AG04450 (cell line): Measurements from ENCODE around the gene HSPA2. TPM values are rescaled to one million over a fixed set of nuclear protein-coding genes. Genes with fewer than 3 reads are reported as not detected.

Source experiments
- CTCF ChIA-PET: fragments of 300-600, 350-600 bp; formaldehyde crosslinking; extraction: SDS; loops from one replicate; lab custom pipeline; 2022; ENCODE audit warnings: antibody characterized with exemption, inconsistent platforms; lab: Charles Lee
- POLR2A ChIA-PET: fragments of 350-600 bp; formaldehyde crosslinking; extraction: SDS; loops from one replicate; lab custom pipeline; 2021; ENCODE audit warnings: antibody characterized with exemption, inconsistent platforms; lab: Yijun Ruan, JAX
- DNase-seq: peaks from one replicate; pipeline ENCODE4 v3.0.0-alpha.2; 2011; ENCODE audit warnings: low read depth, low spot score
- H3K27ac ChIP-seq: one replicate; pipeline ENCODE4 v1.5.1; 2012; ENCODE audit warnings: low read depth, low read length, control low read depth
- H3K27me3 ChIP-seq: one replicate; pipeline ENCODE4 v1.6.0; 2012; ENCODE audit warnings: low read length; ENCODE audit not compliant: control insufficient read depth, insufficient read depth
- H3K4me3 ChIP-seq: 2 replicates; pipeline ENCODE4 v1.5.1; 2011; ENCODE audit warnings: mild to moderate bottlenecking, low read depth, low read length, control low read depth
- H3K9me3 ChIP-seq: 2 replicates; pipeline ENCODE4 v1.5.1; 2012; ENCODE audit warnings: low read length; ENCODE audit not compliant: control insufficient read depth, insufficient read depth
- polyA plus RNA-seq: library from polyadenylated mRNA; depleted of rRNA; stranded (reverse); fragments of >200 nt; gene quantifications from 2 replicates; pipeline ENCODE4 v1.2.3, GENCODE V29; 2011
- TF ChIP-seq, protein P1 (sequence below): IDR thresholded peaks from 2 replicates; pipeline ENCODE4 v1.5.1; 2011; ENCODE audit warnings: low read depth, low read length, control low read depth, inconsistent platforms

The HSPA2 gene
- polyA plus RNA-seq, 1 experiment, result 18.2 TPM

DNA sequence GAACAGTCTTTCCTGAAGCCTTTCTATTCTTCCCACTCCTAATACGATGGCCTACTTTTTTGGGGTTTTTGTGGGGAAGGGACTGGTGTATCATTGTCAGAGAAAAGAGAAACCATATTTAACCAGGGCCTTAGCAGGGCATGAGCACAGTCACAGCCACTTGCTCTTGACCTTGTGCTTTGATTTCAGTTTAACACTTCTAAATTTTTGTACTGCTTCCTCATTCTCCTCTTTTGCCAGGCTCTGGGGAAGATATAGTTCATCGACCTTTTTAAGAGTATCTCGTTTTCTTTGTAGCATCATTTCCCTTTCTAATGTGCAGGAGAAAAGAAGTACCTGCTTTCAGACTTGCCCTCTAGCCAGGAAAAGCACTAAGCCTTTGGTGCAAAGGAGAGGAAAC, 33.8 kb upstream of the HSPA2 start:
- peaks cover 3% of the 10 kb centered on the region; the same call in 1 of the 2 replicates for H3K9me3 ChIP-seq
- CTCF ChIA-PET, result no interaction called here
- TF ChIP-seq, protein P1, sequence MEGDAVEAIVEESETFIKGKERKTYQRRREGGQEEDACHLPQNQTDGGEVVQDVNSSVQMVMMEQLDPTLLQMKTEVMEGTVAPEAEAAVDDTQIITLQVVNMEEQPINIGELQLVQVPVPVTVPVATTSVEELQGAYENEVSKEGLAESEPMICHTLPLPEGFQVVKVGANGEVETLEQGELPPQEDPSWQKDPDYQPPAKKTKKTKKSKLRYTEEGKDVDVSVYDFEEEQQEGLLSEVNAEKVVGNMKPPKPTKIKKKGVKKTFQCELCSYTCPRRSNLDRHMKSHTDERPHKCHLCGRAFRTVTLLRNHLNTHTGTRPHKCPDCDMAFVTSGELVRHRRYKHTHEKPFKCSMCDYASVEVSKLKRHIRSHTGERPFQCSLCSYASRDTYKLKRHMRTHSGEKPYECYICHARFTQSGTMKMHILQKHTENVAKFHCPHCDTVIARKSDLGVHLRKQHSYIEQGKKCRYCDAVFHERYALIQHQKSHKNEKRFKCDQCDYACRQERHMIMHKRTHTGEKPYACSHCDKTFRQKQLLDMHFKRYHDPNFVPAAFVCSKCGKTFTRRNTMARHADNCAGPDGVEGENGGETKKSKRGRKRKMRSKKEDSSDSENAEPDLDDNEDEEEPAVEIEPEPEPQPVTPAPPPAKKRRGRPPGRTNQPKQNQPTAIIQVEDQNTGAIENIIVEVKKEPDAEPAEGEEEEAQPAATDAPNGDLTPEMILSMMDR, result no peak
- POLR2A ChIA-PET, result interaction anchor here (0.5 to 2.8 kb wide), 2 partner anchors 122 to 297 kb away, joined by 3 to 10 read pairs; no protein-coding TSS in a partner anchor
- H3K4me3 ChIP-seq, result peak overlapping the region; percentile 47
- DNase-seq, result no peak
- no peak overlapping the region for H3K27ac ChIP-seq
- H3K27me3 ChIP-seq, result no peaks in the 10 kb centered on the region

DNA sequence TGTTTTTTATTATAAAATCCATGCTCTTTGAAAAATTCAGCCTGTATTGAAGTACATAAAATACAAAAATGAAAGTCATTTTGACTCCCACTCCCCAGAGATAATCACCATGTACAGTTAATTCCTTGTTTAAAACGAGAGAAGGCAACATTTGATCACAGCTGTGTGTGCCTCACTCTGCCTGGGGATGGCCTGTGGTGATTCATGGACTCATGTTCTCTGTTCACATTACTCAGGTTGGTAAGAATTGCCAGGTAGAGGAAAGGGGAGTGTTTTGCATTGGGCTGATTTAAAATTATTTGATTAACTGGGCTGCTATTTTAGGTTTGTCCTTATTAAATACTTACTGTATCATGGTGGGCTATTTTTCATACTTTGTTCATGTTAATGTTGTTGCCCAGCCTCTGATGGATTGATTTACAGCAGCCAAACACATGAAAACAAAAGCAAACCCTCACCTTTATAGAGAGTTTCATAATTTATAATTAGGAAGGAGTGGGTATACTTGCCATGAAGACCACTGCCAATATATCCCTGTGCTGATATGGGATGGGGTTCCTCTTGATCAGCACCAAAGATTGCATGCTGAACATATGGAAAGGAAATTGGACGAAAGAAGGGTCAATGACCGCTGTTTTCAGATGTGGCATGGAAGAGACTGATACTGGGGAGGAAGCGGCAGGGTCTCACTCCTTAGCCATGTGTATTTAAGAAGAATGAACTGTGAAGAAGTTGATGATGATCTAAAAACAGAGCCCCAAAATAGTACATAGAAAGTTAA, 33.0 kb upstream of the HSPA2 start:
- peak overlapping the region; percentile 18; the same call in 1 of the 2 replicates for H3K4me3 ChIP-seq
- H3K27ac ChIP-seq, result no peak overlapping the region
- no peaks in the 10 kb centered on the region for H3K27me3 ChIP-seq
- ChIA-PET POLR2A (interaction anchor here (0.5 kb wide), 1 partner anchor 298 kb away, joined by 3 read pairs; no protein-coding TSS in a partner anchor), CTCF (interaction anchor here (1.3 kb wide), 1 partner anchor 32 kb away, joined by 3 read pairs; no protein-coding TSS in a partner anchor)
- no peak for DNase-seq
- TF ChIP-seq, protein P1, result no peak
- peaks cover 3% of the 10 kb centered on the region; the same call in 1 of the 2 replicates for H3K9me3 ChIP-seq

DNA sequence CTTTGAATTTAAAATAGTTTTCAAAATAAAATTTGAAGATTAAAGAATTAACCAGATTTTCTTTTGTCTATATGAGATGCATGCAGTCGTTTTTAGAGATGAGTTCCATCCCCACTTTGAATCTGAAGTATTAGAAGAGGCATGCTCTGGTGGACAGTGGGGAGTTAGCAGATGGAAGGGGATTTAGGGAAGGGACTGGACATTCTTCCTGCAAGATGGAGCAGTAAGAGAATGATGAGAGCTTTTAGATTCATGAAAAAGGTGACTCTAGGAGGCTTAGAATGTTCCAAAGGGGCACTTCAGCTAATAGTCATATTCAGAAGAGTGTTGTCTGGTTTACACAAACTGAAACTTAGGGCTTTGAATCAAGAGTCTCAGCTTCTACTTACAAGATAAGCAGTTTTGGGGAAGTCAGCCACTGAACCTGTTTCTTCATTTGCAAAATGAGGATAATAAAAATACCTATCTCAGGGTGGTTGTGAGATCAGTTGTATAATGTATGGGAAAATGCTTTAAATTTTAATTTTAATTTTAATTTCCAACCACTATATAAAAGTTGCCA, 32.2 kb upstream of the HSPA2 start:
- no peak overlapping the region for H3K27ac ChIP-seq
- no peak for DNase-seq
- CTCF ChIA-PET, result interaction anchor here (0.7 to 5.0 kb wide), 5 partner anchors 16 to 941 kb away, joined by 3 to 60 read pairs (median 8); no protein-coding TSS in a partner anchor

DNA sequence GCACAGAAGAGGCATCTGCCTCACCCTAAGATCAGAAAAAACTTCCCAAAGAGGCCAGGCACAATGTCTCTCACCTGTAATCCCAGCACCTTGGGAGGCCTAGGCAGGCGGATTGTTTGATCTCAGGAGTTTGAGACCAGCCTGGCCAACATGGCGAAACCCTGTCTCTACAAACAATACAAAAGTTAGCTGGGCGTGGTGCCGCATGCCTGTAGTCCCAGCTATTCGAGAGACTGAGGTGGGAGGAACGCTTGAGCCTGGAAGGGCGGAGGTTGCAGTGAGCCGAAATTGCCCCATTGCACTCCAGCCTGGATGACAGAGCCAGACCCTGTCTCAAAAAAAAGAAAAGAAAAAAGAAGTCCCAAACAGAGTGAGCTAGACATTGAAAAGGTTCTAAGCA, 31.5 kb upstream of the HSPA2 start:
- no peak overlapping the region for H3K4me3 ChIP-seq
- H3K27me3 ChIP-seq, result no peaks in the 10 kb centered on the region
- ChIA-PET POLR2A (interaction anchor here (0.6 kb wide), 1 partner anchor 11 kb away, joined by 5 read pairs; no protein-coding TSS in a partner anchor), CTCF (interaction anchor here (0.6 to 5.0 kb wide), 9 partner anchors 9 to 166 kb away, joined by 3 to 60 read pairs (median 3); no protein-coding TSS in a partner anchor)
- no peak overlapping the region for H3K27ac ChIP-seq
- H3K9me3 ChIP-seq, result no peaks in the 10 kb centered on the region; the same call in 1 of the 2 replicates
- DNase-seq, result no peak
- TF ChIP-seq, protein P1, result no peak

More for the DNA sequence above, 32.2 kb upstream of the HSPA2 start:
- Histone ChIP-seq H3K27me3 (no peaks in the 10 kb centered on the region), H3K9me3 (peaks cover under 1% of the 10 kb centered on the region; the same call in 1 of the 2 replicates), H3K4me3 (no peak overlapping the region)
- POLR2A ChIA-PET, result no interaction called here
- TF ChIP-seq, protein P1, result no peak
